HG03060 (cell line): ENCODE results near the gene MAN1B1.
"Not testable (repeated sequence)": the region's sequence is repeated elsewhere in the genome, so short reads cannot be mapped to it uniquely, and the experiment has no call there.

Source experiments
- ATAC-seq: cut with Tn5 transposase; IDR thresholded peaks from one replicate; pipeline ENCODE4 v1.9.1; 2021; ENCODE audit warnings: low read depth, moderate number of reproducible peaks; ENCODE audit not compliant: unreplicated experiment

MAN1B1 gene

GRCh38 chr9:137052293-137052692 is 34.5 kb upstream of the MAN1B1 start:
- ATAC-seq, result no peak

- no peak for ATAC-seq
Observed at GRCh38 chr9:137052998-137053943, 33.5 kb upstream of the MAN1B1 start.

GRCh38 chr9:137053944-137054931 is 32.5 kb upstream of the MAN1B1 start, which contains the start of gene ENTPD2:
TSS of gene ENTPD2 (minus strand) at chr9:137054061. CDS start at chr9:137053997, 64 bp downstream.
- ATAC-seq, result no peak

GRCh38 chr9:137054932-137055384 is 31.8 kb upstream of the MAN1B1 start:
- no peak for ATAC-seq

GRCh38 chr9:137055385-137056364 is 31.1 kb upstream of the MAN1B1 start:
- no peak for ATAC-seq

- no peak for ATAC-seq
Observed at GRCh38 chr9:137056739-137057415, 29.9 kb upstream of the MAN1B1 start.

GRCh38 chr9:137057545-137057944 is 29.2 kb upstream of the MAN1B1 start:
- ATAC-seq, result no peak

GRCh38 chr9:137058521-137059234 is 28.1 kb upstream of the MAN1B1 start:
- no peak for ATAC-seq

GRCh38 chr9:137062384-137062783 is 24.4 kb upstream of the MAN1B1 start:
- ATAC-seq, result no peak

- not testable (repeated sequence) for ATAC-seq
Observed at GRCh38 chr9:137062798-137063197, 24.0 kb upstream of the MAN1B1 start.

GRCh38 chr9:137063311-137064026 is 23.3 kb upstream of the MAN1B1 start:
- ATAC-seq, result no peak

GRCh38 chr9:137064027-137064879 is 22.5 kb upstream of the MAN1B1 start:
- ATAC-seq, result no peak

- ATAC-seq, result no peak
Observed at GRCh38 chr9:137064880-137065164, 22.0 kb upstream of the MAN1B1 start.

- no peak for ATAC-seq
Observed at GRCh38 chr9:137065336-137065967, 21.3 kb upstream of the MAN1B1 start.

- ATAC-seq, result no peak
Observed at GRCh38 chr9:137066096-137066861, 20.5 kb upstream of the MAN1B1 start.
